HG02759 (cell line): ENCODE measurements around the gene TH.

Experiments
- ATAC-seq: cut with Tn5 transposase; IDR thresholded peaks from one replicate; pipeline ENCODE4 v1.9.1; 2021; ENCODE audit warnings: mild to moderate bottlenecking, moderate library complexity; ENCODE audit not compliant: unreplicated experiment

Gene TH

GRCh38 chr11:2143799-2144543 is 27.6 kb downstream of the TH start:
- ATAC-seq: no peak

GRCh38 chr11:2143477-2143798 is 28.2 kb downstream of the TH start:
- no peak for ATAC-seq

GRCh38 chr11:2142762-2143202 is 28.8 kb downstream of the TH start:
- ATAC-seq: no peak

- no peak for ATAC-seq
Observed at GRCh38 chr11:2142300-2142759, 29.3 kb downstream of the TH start.

GRCh38 chr11:2140411-2141400 is 30.9 kb downstream of the TH start:
- no peak for ATAC-seq

GRCh38 chr11:2139621-2140337 is 31.8 kb downstream of the TH start:
- ATAC-seq: no peak

- no peak for ATAC-seq
Observed at GRCh38 chr11:2139123-2139521, 32.5 kb downstream of the TH start, which contains the start of gene IGF2. TSS of gene IGF2 (minus strand) at chr11:2139389. CDS start at chr11:2135523, 3,866 bp downstream.

GRCh38 chr11:2138431-2139122 is 33.0 kb downstream of the TH start:
- ATAC-seq: no peak

- ATAC-seq: no peak
Observed at GRCh38 chr11:2138068-2138430, 33.6 kb downstream of the TH start.

GRCh38 chr11:2137202-2138067 is 34.2 kb downstream of the TH start:
- no peak for ATAC-seq

GRCh38 chr11:2136952-2137201 is 34.7 kb downstream of the TH start:
- no peak for ATAC-seq

GRCh38 chr11:2136209-2136951 is 35.2 kb downstream of the TH start:
- ATAC-seq: no peak

- ATAC-seq: no peak
Observed at GRCh38 chr11:2135648-2136201, 35.9 kb downstream of the TH start.

- no peak for ATAC-seq
Observed at GRCh38 chr11:2135018-2135569, 36.5 kb downstream of the TH start.

- ATAC-seq: no peak
Observed at GRCh38 chr11:2134022-2135010, 37.3 kb downstream of the TH start.

- no peak for ATAC-seq
Observed at GRCh38 chr11:2133241-2134021, 38.2 kb downstream of the TH start.

- no peak for ATAC-seq
Observed at GRCh38 chr11:2132874-2133240, 38.8 kb downstream of the TH start.
